GM21515 (cell line): ENCODE results near the gene BRPF1.

Experiments used
- ATAC-seq: cut with Tn5 transposase; IDR thresholded peaks from one replicate; pipeline ENCODE4 v1.9.1; 2021; ENCODE audit not compliant: unreplicated experiment

The BRPF1 gene

GRCh38 chr3:9731206-9732079 is at the start of gene BRPF1:
BRPF1 (plus strand) TSS chr3:9731735; CDS start chr3:9734141, 2,406 bp downstream.
- ATAC-seq: peak; percentile 89

GRCh38 chr3:9682096-9682495 is 49.4 kb upstream of the BRPF1 start:
- ATAC-seq: no peak

- no peak for ATAC-seq
These were observed 48.1 kb upstream of the BRPF1 start for GRCh38 chr3:9683426-9683825.

GRCh38 chr3:9685216-9686049 is 46.1 kb upstream of the BRPF1 start:
- ATAC-seq: no peak

- ATAC-seq: no peak
These were observed 45.4 kb upstream of the BRPF1 start for GRCh38 chr3:9686050-9686550.

- ATAC-seq: no peak
These were observed 44.8 kb upstream of the BRPF1 start for GRCh38 chr3:9686703-9687102.

GRCh38 chr3:9687514-9687913 is 44.0 kb upstream of the BRPF1 start:
- ATAC-seq: no peak

- ATAC-seq: no peak
These were observed 42.6 kb upstream of the BRPF1 start for GRCh38 chr3:9688961-9689360.

- no peak for ATAC-seq
These were observed 41.8 kb upstream of the BRPF1 start for GRCh38 chr3:9689757-9690156.

GRCh38 chr3:9690451-9691450 is 40.8 kb upstream of the BRPF1 start:
- peak; percentile 69 for ATAC-seq

GRCh38 chr3:9691636-9692035 is 39.9 kb upstream of the BRPF1 start:
- ATAC-seq: no peak

GRCh38 chr3:9692416-9692815 is 39.1 kb upstream of the BRPF1 start:
- ATAC-seq: no peak

- ATAC-seq: no peak
These were observed 36.2 kb upstream of the BRPF1 start for GRCh38 chr3:9695345-9695744.

- no peak for ATAC-seq
These were observed 35.8 kb upstream of the BRPF1 start for GRCh38 chr3:9695746-9696145.

- ATAC-seq: no peak
These were observed 34.9 kb upstream of the BRPF1 start for GRCh38 chr3:9696480-9697220.

GRCh38 chr3:9697892-9698291 is 33.6 kb upstream of the BRPF1 start:
- no peak for ATAC-seq

GRCh38 chr3:9698293-9698692 is 33.2 kb upstream of the BRPF1 start:
- ATAC-seq: no peak

GRCh38 chr3:9700536-9700935 is 31.0 kb upstream of the BRPF1 start:
- no peak for ATAC-seq

GRCh38 chr3:9701006-9701405 is 30.5 kb upstream of the BRPF1 start:
- ATAC-seq: no peak

GRCh38 chr3:9701711-9702110 is 29.8 kb upstream of the BRPF1 start:
- no peak for ATAC-seq
